ENCODE results near the gene PID1. TPM values are rescaled to one million over a fixed set of nuclear protein-coding genes. Genes with fewer than 3 reads are reported as not detected.
A peak's percentile ranks its signal among the peaks of the same experiment; 100 is the strongest.

Gene PID1
- total RNA-seq, 4 donors from 2014 or later = 14.5 to 49.7 (median 20.7) TPM

DNA sequence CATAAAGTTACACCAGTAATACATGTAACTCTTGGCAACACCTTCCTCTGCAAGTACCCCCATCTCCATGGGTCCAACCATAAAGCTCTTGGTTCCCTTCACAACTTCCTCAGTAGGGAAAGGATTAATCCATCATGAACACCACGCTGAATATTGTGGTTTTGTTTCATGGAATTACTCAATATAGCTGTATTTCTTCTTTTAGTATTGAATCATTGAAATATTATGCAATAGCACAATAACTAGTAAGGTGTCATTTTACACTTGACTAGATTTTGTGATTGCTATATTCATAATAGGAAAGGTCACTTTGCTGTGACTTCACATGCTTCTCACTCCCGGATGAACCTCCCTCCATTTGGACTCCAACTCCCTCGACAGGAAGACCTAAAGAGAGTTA lies 29.7 kb upstream of the PID1 start:
- intact Hi-C loops (cut with DNase I) = no loop called here
- Histone ChIP-seq H3K36me3 (no peaks in the 10 kb centered on the region), H3K27ac (no peak overlapping the region), H3K9me3 (no peaks in the 10 kb centered on the region), H3K4me1 (no peaks in the 10 kb centered on the region), H3K4me3 (replicated peaks in 1 of 3) (no peak overlapping the region), H3K27me3 (no peaks in the 10 kb centered on the region)
- no peak for DNase-seq
- no peak for TF ChIP-seq POLR2A (IDR thresholded peaks at IDR 0.05)
- TF ChIP-seq, protein P1, sequence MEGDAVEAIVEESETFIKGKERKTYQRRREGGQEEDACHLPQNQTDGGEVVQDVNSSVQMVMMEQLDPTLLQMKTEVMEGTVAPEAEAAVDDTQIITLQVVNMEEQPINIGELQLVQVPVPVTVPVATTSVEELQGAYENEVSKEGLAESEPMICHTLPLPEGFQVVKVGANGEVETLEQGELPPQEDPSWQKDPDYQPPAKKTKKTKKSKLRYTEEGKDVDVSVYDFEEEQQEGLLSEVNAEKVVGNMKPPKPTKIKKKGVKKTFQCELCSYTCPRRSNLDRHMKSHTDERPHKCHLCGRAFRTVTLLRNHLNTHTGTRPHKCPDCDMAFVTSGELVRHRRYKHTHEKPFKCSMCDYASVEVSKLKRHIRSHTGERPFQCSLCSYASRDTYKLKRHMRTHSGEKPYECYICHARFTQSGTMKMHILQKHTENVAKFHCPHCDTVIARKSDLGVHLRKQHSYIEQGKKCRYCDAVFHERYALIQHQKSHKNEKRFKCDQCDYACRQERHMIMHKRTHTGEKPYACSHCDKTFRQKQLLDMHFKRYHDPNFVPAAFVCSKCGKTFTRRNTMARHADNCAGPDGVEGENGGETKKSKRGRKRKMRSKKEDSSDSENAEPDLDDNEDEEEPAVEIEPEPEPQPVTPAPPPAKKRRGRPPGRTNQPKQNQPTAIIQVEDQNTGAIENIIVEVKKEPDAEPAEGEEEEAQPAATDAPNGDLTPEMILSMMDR (IDR thresholded peaks at IDR 0.05) = no peak
- 67 to 70% methylated on average over 3 of the region's 3 CpGs for WGBS, 2 donors

DNA sequence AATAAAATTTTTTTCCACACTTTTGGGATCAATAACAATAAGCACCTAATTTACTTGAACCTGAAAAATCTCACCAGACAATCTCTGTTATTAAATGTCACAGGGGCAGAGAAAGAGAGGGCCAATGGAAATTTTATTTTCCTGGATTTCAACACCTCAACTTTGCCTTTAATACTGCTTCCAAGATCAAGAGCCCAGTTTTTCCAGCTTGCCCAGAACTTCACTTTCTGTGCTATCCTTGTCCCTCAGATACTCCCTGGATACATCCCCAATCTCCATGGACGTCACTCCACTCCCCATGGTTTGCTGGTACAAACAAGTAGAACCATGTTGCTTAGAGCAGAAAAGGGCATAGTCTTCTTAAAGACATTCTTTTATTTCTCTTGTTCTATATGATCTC lies 29.3 kb upstream of the PID1 start:
- Histone ChIP-seq H3K27me3 (no peaks in the 10 kb centered on the region), H3K9me3 (no peaks in the 10 kb centered on the region), H3K27ac (no peak overlapping the region), H3K4me1 (no peaks in the 10 kb centered on the region), H3K36me3 (no peaks in the 10 kb centered on the region), H3K4me3 (replicated peaks in 1 of 3) (no peak overlapping the region)
- 59 to 64% methylated on average over 1 of the region's 1 CpG for WGBS, 2 donors
- TF ChIP-seq, protein P1 (IDR thresholded peaks at IDR 0.05) = no peak
- TF ChIP-seq POLR2A (IDR thresholded peaks at IDR 0.05) = no peak
- intact Hi-C loops (cut with DNase I) = no loop called here
- DNase-seq = no peak

DNA sequence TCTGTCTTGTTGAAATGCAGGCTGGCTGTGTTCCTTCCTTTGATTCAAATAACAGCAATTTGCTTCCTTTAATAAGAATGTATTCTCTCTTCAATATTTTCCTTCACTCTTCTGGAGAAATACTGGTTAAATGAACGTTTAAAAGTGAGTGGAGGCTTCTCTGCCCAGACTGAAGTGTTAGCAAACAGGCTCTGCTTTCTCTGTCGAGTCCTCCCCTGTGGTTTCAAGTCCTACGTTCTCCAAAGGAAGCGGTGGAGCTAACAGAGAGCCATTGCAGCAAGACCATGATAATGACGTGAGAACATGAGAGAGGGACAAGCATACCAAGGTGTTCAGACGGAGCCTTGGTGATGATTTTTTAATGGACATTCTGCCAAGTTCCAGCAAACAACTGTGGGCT lies 26.2 kb upstream of the PID1 start:
- H3K4me1 ChIP-seq = no peaks in the 10 kb centered on the region
- H3K9me3 ChIP-seq = no peaks in the 10 kb centered on the region
- H3K36me3 ChIP-seq = no peaks in the 10 kb centered on the region
- no peak overlapping the region for H3K4me3 ChIP-seq (replicated peaks in 1 of 3)
- no peaks in the 10 kb centered on the region for H3K27me3 ChIP-seq
- WGBS, 2 donors = 41 to 42% methylated on average over 6 of the region's 6 CpGs
- intact Hi-C loops (cut with DNase I) = no loop called here
- peak overlapping the region in 1 of 3 donors; percentile 0 for H3K27ac ChIP-seq
- no peak for DNase-seq
- TF ChIP-seq, protein P1 (IDR thresholded peaks at IDR 0.05) = no peak
- TF ChIP-seq POLR2A (IDR thresholded peaks at IDR 0.05) = no peak

DNA sequence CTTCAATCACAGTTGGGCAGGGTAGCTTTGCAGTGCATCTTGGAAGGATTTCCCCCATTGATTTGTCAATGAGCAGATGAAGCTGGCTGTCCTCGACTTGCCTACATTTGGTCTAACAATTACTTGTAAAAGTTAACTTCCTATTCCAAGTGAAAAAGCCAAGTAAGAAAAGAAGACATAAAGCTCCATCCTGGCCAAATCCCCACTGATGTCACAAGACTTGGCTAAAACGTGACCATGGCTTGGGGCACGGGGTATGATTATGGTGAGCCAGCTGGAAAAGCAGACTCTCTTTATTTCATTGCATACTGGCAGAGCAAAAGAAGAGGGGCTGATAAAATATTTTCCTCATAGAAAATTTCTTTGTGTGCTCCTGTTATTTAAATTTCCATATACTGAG lies 25.4 kb upstream of the PID1 start:
- Histone ChIP-seq H3K27me3 (no peaks in the 10 kb centered on the region), H3K4me1 (no peaks in the 10 kb centered on the region), H3K27ac (peak overlapping the region in 1 of 3 donors; percentile 0), H3K4me3 (replicated peaks in 1 of 3) (no peak overlapping the region), H3K9me3 (no peaks in the 10 kb centered on the region), H3K36me3 (no peaks in the 10 kb centered on the region)
- DNase-seq = no peak
- WGBS, 2 donors = 73 to 82% methylated on average over 3 of the region's 3 CpGs
- intact Hi-C loops (cut with DNase I) = no loop called here
- no peak for TF ChIP-seq POLR2A (IDR thresholded peaks at IDR 0.05)
- TF ChIP-seq, protein P1 (IDR thresholded peaks at IDR 0.05) = no peak

DNA sequence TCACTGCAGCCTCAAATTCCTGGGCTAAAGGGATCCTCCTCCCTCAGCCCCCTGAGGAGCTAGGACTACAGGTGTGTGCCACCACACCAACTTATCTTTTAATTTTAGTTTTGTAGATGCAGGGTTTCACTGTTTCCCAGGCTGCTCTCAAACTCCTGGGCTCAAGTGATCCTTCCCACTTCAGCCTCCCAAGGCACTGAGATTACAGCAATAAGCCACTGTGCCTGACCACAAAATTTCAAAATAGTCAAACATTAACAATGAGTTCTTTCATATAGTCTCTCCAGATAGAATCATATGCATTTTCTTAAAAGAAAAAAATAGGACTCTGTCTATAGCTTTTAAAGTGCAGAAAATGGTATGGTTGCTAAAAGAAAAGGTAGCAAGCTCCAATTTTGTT lies 24.9 kb upstream of the PID1 start:
- no peak for TF ChIP-seq POLR2A (IDR thresholded peaks at IDR 0.05)
- TF ChIP-seq, protein P1 (IDR thresholded peaks at IDR 0.05) = no peak
- H3K4me1 ChIP-seq = no peaks in the 10 kb centered on the region
- no peak overlapping the region for H3K4me3 ChIP-seq (replicated peaks in 1 of 3)
- H3K36me3 ChIP-seq = no peaks in the 10 kb centered on the region
- no peaks in the 10 kb centered on the region for H3K27me3 ChIP-seq
- intact Hi-C loops (cut with DNase I) = no loop called here
- no peak for DNase-seq
- no peak overlapping the region for H3K27ac ChIP-seq
- no peaks in the 10 kb centered on the region for H3K9me3 ChIP-seq
